AG04450 (cell line): ENCODE data around the gene ST6GAL1. TPM values are rescaled to one million over a fixed set of nuclear protein-coding genes. Genes with fewer than 3 reads are reported as not detected.

Source experiments
- CTCF ChIA-PET: fragments of 300-600, 350-600 bp; formaldehyde crosslinking; extraction: SDS; loops from one replicate; lab custom pipeline; 2022; ENCODE audit warnings: antibody characterized with exemption, inconsistent platforms; lab: Charles Lee
- POLR2A ChIA-PET: fragments of 350-600 bp; formaldehyde crosslinking; extraction: SDS; loops from one replicate; lab custom pipeline; 2021; ENCODE audit warnings: antibody characterized with exemption, inconsistent platforms; lab: Yijun Ruan, JAX
- DNase-seq: peaks from one replicate; pipeline ENCODE4 v3.0.0-alpha.2; 2011; ENCODE audit warnings: low read depth, low spot score
- H3K27ac ChIP-seq: one replicate; pipeline ENCODE4 v1.5.1; 2012; ENCODE audit warnings: low read depth, low read length, control low read depth
- H3K27me3 ChIP-seq: one replicate; pipeline ENCODE4 v1.6.0; 2012; ENCODE audit warnings: low read length; ENCODE audit not compliant: control insufficient read depth, insufficient read depth
- H3K4me3 ChIP-seq: 2 replicates; pipeline ENCODE4 v1.5.1; 2011; ENCODE audit warnings: mild to moderate bottlenecking, low read depth, low read length, control low read depth
- H3K9me3 ChIP-seq: 2 replicates; pipeline ENCODE4 v1.5.1; 2012; ENCODE audit warnings: low read length; ENCODE audit not compliant: control insufficient read depth, insufficient read depth
- CTCF ChIP-seq: IDR thresholded peaks from 2 replicates; pipeline ENCODE4 v1.5.1; 2011; ENCODE audit warnings: low read depth, low read length, control low read depth, inconsistent platforms
- polyA plus RNA-seq: library from polyadenylated mRNA; depleted of rRNA; stranded (reverse); fragments of >200 nt; gene quantifications from 2 replicates; pipeline ENCODE4 v1.2.3, GENCODE V29; 2011

Gene ST6GAL1
- polyA plus RNA-seq, 1 experiment, result 11.8 TPM

DNA sequence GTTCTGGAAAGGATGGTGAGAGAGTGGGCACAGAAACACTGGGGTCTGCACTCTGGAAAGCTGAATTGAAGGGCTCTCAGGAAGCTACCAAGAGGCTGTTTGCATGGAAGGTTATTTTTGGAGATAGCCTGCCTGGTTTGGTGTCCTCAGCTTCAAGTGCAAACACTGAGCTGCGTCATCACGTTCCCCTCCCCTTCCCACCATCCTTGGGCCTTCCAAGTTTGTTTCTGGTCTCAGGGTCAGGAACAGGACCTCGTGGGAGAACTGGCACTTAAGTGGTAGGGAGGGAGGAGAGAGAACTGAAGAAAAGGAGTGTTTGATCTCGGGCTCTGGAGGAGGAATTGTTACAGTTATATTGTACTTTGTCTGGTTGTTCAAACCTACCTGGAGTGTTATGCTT is 10.6 kb downstream of the ST6GAL1 start:
- POLR2A ChIA-PET, result no interaction called here

GRCh38 chr3:186942168-186942567 is 11.8 kb downstream of the ST6GAL1 start:
- Histone ChIP-seq H3K4me3 (no peak overlapping the region), H3K9me3 (no peaks in the 10 kb centered on the region), H3K27me3 (no peaks in the 10 kb centered on the region), H3K27ac (no peak overlapping the region)
- TF ChIP-seq CTCF, result no peak
- no peak for DNase-seq
- ChIA-PET POLR2A (no interaction called here), CTCF (no interaction called here)

More for the DNA sequence above, 10.6 kb downstream of the ST6GAL1 start:
- no peaks in the 10 kb centered on the region for H3K27me3 ChIP-seq
- TF ChIP-seq CTCF, result no peak
- CTCF ChIA-PET, result interaction anchor here (0.6 kb wide), 1 partner anchor 119 kb away, joined by 3 read pairs; no protein-coding TSS in a partner anchor
- H3K4me3 ChIP-seq, result no peak overlapping the region
- no peaks in the 10 kb centered on the region for H3K9me3 ChIP-seq
- H3K27ac ChIP-seq, result no peak overlapping the region
- DNase-seq, result no peak

GRCh38 chr3:186945255-186945823 is 15.0 kb downstream of the ST6GAL1 start:
- Histone ChIP-seq H3K27ac (no peak overlapping the region), H3K9me3 (no peaks in the 10 kb centered on the region), H3K4me3 (no peak overlapping the region), H3K27me3 (no peaks in the 10 kb centered on the region)
- ChIA-PET POLR2A (interaction anchor here (0.6 kb wide), 1 partner anchor 150 kb away, joined by 3 read pairs; no protein-coding TSS in a partner anchor), CTCF (interaction anchor here (0.7 to 0.9 kb wide), 2 partner anchors 9 to 19 kb away, joined by 3 to 4 read pairs; no protein-coding TSS in a partner anchor)
- DNase-seq, result no peak
- no peak for TF ChIP-seq CTCF

DNA sequence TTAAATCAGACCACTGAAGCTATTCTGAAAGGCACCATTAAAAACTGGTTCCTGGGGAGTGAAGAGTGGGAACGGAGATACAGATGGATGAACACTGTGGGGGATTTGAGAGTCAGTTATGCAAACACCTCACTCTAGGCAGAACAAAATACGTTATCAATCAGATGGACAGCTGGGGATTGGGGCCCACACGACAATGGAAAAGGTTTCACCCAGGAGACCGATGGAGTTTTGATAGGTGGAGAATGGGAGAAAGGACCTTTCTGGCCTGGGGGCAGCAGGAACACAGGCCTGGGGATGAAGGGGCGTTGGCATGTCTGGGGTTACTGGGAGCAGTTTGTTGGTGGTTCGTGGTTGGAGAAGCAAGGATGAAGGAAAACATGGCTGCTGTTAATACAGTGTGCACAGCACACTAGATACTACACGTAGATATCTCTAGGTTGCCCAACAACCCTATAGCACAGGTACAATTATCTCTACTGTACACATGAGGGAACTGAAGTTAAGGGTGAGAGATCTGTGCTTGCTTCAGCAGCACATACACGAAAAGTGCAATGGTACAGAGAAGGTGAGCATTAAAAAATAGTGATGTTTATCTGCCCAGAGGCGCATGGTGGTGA is 16.5 kb downstream of the ST6GAL1 start:
- no peak for TF ChIP-seq CTCF
- no peak for DNase-seq
- Histone ChIP-seq H3K9me3 (peaks cover 7% of the 10 kb centered on the region), H3K27me3 (no peaks in the 10 kb centered on the region), H3K4me3 (no peak overlapping the region), H3K27ac (no peak overlapping the region)
- ChIA-PET POLR2A (no interaction called here), CTCF (interaction anchor here (1.1 to 1.4 kb wide), 2 partner anchors 16 to 167 kb away, joined by 3 read pairs; no protein-coding TSS in a partner anchor)
